ENCODE results near the gene RBMS1. TPM values are rescaled to one million over a fixed set of nuclear protein-coding genes. Genes with fewer than 3 reads are reported as not detected.
A peak's percentile ranks its signal among the peaks of the same experiment; 100 is the strongest.

The RBMS1 gene
- total and polyA plus RNA-seq, 2 donors (not counting 1 experiment from before 2014, with no cell fraction given) = 18.0 to 36.7 TPM

DNA sequence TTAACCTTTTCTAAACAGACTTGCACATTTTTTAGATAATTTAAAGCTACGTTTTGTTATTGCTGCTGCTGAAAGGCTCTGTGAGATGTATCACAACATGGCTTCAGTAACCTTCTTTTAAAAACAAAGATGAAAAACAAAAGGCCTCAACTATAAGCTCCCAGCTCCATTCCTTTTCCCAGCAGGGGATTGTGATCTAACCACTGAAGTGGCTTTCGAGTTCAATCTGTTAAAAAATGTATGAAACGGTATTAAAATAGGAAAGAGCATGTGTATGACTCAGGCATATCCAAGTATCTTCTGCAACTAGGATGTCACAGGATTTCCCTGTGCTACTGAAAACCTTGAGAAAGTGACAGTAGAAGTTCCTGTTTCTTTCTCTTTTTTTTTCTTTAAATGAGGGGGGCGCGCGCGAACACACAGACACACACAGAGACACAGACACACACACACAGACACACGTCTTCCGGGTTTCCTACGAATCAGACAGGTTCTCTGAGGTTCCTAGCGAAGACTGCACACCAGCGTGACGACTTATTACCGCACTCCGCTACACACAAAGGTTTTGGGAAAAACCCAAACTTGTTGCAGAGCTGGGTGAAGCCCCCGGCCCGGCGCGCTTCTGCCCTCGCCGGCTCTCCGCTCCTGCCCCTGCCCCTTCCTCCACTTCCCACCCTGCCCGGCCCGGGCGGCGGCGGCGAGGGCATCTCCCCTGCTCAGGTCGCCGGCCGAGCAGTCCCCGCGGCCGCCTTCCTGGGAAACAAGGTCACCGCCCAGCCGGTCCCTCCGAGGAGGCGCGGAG, 86.8 kb downstream of the RBMS1 start:
- ATAC-seq (ENCODE audit: low read depth) = peak; percentile 71
- H3K79me2 ChIP-seq (ENCODE audit: control insufficient read depth, insufficient read depth, low read length) = peaks cover 48% of the 10 kb centered on the region
- H3K4me3 ChIP-seq (ENCODE audit: control extremely low read depth in 1 of 5, extremely low read depth in 1 of 5, insufficient read depth in 1 of 5, low read depth in 2 of 5, low read length in 4 of 5) = peak overlapping the region; percentile 53 to 95 (median 84)
- Mint-ChIP-seq H3K4me3 (peak overlapping the region; percentile 90), H3K27ac (peak overlapping the region; percentile 96), H3K9me3 (ENCODE audit: insufficient read depth) (no peaks in the 10 kb centered on the region), H3K27me3 (no peaks in the 10 kb centered on the region), H3K4me1 (peaks cover 79% of the 10 kb centered on the region)
- H3K4me2 ChIP-seq (replicated peaks; ENCODE audit: low read depth, low read length, poor library complexity, severe bottlenecking) = peak overlapping the region; percentile 82
- peaks cover 0 to 3% of the 10 kb centered on the region in 2 experiments for H3K36me3 ChIP-seq (replicated peaks in 1 of 2; ENCODE audit: control extremely low read depth in 1 of 2, control insufficient read depth in 1 of 2, extremely low read depth in 1 of 2, insufficient read depth in 2 of 2, low read length in 1 of 2)
- H3K4me1 ChIP-seq (ENCODE audit: control insufficient read depth in 2 of 2, insufficient read depth in 2 of 2, low read length in 2 of 2) = peaks cover 55 to 56% of the 10 kb centered on the region in 2 donors
- POLR2A ChIA-PET = interaction anchor here (2.5 kb wide), 1 partner anchor 22 kb away, joined by 10 read pairs; no protein-coding TSS in a partner anchor
- 0% methylated on average over 36 of the region's 39 CpGs for WGBS (ENCODE audit: insufficient coverage)
- peak overlapping the region; percentile 80 for H3K9ac ChIP-seq (ENCODE audit: low read length)
- CTCF ChIA-PET = interaction anchor here (0.9 to 2.7 kb wide), 8 partner anchors 12 to 83 kb away, joined by 3 to 30 read pairs (median 4); no protein-coding TSS in a partner anchor
- no peaks in the 10 kb centered on the region for H3K27me3 ChIP-seq (replicated peaks in 1 of 4; ENCODE audit: control extremely low read depth in 1 of 4, control insufficient read depth in 3 of 4, insufficient read depth in 4 of 4, low read length in 3 of 4)
- intact Hi-C loops (cut with micrococcal nuclease) = loop anchor here (1.0 to 10.0 kb wide), 9 partner anchors 12 to 1938 kb away; partner anchors contain the start of genes GCA, LY75, RBMS1 and TANK
- peak overlapping the region; percentile 85 for H2AFZ ChIP-seq (ENCODE audit: insufficient read depth, low read depth, low read length, poor library complexity, severe bottlenecking)
- peak overlapping the region; percentile 63 to 96 for H3K27ac ChIP-seq (ENCODE audit: low read length in 2 of 2)
- H3K9me3 ChIP-seq (ENCODE audit: control extremely low read depth in 1 of 3, control insufficient read depth in 2 of 3, insufficient read depth in 1 of 3, low read length in 2 of 3) = no peaks in the 10 kb centered on the region
- peaks cover 20% of the 10 kb centered on the region for H4K20me1 ChIP-seq (ENCODE audit: control insufficient read depth, insufficient read depth, low read length, poor library complexity, severe bottlenecking)
- DNase-seq = peak; percentile 91
- TF ChIP-seq CTCF (IDR thresholded peaks at IDR 0.05) = no peak
- TF ChIP-seq EZH2 (IDR thresholded peaks at IDR 0.05; ENCODE audit: borderline replicate concordance, insufficient read depth, low read depth, low read length, poor library complexity, severe bottlenecking) = no peak
